SU-DHL-6 (cell line): ENCODE measurements around the gene ERCC5.

Source experiments
- CTCF ChIP-seq: fragments of 200-600 bp; sonication (generic); IDR thresholded peaks from one replicate; pipeline ENCODE4 v1.5.1; 2017; ENCODE audit warnings: antibody characterized with exemption, mild to moderate bottlenecking, low read length, moderate library complexity; ENCODE audit not compliant: insufficient read depth, poor library complexity, severe bottlenecking
- EZH2phosphoT487 ChIP-seq: fragments of 200-600 bp; sonication (generic), shearing (Covaris generic); conservative IDR thresholded peaks from 2 replicates; pipeline ENCODE4 v1.6.1; 2018; ENCODE audit warnings: mild to moderate bottlenecking, antibody characterized with exemption, low read length, moderate library complexity, mixed read lengths

DNA sequence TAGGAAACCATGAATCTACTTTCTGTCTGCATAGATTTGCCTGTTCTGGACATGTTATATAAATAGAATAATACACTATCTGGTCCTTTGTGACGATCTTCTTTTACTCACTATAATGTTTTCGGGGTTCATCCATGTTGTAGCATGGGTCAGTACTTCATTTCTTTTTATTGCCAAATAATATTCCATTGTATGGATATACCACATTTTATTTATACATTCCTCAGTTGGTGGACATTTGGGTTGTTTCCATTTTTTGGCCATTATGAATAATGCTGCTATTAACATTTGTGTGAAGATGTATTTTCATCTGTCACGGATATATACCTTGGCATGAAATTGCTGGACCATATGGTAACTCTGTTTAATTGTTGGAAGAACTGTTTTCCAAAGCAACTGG, 40.2 kb upstream of the ERCC5 start:
- no peak for TF ChIP-seq CTCF
- TF ChIP-seq EZH2phosphoT487: no peak
